HG03097 (cell line): Measurements from ENCODE around the gene ASAP2.
"Not testable (repeated sequence)": the region's sequence is repeated elsewhere in the genome, so short reads cannot be mapped to it uniquely, and the experiment has no call there.

Source experiments
- ATAC-seq: cut with Tn5 transposase; IDR thresholded peaks from one replicate; pipeline ENCODE4 v1.9.1; 2021; ENCODE audit not compliant: unreplicated experiment, low FRiP score

The ASAP2 gene

DNA sequence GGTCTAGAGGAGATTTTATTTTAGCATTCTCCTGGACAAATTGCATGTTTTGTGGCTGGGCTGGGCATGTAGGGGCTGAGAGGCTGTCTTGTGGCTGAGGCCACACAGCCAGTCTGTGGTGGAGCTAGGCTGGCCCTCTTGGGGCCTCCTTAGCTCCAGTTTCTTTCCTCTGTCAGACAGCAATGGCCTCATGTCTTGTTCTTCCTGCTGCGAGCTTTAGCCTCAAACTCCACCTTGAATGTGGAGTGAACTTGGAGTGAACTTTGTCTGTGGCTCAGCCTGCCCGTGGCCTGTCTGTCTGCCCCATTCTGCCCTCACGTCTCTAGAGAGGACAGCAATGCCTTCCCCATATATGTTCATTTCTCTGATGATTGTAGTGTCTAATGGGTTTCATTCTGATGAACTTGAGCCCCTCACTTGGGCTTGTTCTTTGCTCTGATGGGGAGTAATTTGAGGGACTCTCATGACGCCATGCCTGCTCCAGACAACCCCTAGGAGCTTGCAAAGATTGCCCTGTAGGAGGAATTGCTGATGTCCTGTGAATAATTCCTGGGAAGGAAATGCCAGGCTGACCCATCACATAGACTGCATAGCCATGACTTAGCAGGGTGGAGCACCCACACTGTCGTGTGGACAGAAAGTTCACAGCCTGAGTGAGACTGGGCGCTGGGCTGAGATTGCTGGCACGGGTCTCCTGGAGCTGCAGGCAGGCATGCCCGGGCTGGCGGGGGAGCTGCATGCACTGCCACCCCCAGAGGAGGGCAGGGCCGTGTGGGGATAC, 42.6 kb downstream of the ASAP2 start:
- ATAC-seq = no peak

DNA sequence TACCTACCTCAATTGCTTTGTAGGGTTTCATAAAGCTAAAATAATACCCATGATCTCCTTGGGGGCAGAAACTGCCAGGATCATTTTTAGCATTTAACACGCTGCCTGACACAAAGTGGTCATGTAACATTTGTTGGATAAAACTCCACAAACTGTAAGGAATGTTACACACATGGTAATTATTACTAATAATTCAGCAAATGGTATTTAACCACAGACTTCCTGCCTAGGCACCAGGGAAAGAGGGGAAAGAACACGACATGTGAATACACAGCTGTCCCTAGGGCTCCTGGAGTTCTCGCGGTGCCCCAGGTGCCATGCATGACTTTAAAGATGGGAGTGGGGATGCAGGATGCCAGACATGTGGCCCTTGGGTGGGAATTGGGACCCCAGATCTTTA, 43.5 kb downstream of the ASAP2 start:
- ATAC-seq = no peak

DNA sequence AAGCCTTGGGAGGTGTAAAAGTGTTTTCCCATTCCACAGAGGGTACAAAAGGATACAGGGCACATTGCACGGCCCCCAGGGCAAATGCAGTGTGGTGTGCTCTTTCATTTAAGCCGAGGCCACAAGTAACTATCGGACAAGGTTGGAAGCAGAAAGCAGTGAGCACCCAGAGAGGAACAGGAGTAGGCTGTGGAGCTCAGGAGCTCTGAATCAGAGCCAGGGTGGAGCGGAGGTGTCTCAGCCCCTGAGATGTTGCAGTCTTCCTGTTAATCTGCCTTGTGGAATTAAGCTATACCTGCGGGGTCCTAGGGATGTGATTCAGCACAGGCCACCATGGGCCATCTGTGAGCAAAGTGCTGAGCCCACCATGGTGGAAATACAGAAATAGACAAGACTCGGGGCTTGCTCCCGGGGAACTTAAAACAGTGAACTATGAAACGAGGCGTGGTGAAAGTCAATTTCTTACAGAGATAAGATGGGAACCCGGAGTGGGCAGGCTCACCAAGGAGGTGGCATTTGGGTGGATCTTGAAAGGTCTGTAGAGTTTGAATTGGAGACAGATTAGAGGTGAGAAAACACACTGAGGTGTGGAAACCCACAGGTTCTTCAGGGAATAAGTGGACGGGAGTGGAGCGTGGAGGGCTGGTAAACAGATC, 44.0 kb downstream of the ASAP2 start:
- ATAC-seq = no peak

DNA sequence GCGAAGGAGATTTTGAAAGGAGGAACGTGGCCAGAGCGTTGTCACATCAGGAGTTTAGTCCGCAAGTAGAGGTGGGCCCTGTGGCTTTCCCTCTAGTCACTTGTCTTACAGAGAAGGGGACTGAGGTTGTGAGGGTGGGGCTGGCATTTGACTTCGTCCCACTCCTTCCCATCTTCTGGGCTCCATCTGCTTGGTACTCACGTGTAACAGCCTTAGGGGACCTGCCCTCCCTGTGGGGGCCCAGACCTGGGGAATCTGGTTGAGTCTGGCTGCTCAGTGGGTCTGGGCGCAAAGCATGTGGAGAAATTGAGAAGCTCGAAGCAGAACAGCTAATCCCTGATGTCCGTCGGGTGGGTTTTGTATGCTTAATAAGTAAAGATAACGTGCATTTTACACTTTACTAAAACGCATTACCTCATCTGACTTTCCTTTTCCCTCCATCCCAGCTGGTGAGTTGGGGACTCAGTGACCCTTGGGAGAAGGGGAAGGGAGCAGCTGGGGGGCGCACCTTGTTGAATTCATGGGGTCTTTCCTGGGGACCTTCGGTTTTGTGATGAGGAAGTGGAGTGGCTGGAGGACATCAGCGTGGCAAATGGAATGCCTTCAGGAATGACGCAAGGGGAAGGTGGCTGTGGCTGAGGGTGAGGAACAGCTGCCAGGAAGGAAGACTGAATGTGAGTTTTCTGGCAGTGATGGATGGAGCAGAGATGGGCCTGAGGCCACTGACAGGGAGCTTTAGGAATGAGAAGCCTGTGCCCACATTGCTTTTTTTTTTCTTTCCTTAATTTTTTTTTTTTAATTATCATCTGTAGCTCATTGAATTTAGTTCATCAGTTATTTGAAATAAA, 44.8 kb downstream of the ASAP2 start:
- no peak for ATAC-seq

DNA sequence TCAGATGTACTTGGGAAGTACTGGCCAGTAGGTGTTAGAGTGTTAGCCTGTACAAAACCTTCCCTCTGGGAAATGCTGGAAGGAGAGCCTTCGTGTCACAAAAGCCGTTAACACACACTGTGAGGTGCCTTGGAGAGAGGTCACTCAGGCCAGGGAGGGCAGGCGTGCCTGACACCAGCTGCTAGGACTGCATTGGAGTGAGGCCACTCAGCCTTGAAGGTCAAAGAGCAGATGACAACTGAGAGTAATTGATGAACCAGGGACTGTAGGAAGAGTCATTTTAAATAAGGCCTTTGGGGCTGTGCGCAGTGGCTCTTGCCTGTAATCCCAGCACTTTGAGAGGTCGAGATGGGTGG, 45.4 kb downstream of the ASAP2 start:
- no peak for ATAC-seq

DNA sequence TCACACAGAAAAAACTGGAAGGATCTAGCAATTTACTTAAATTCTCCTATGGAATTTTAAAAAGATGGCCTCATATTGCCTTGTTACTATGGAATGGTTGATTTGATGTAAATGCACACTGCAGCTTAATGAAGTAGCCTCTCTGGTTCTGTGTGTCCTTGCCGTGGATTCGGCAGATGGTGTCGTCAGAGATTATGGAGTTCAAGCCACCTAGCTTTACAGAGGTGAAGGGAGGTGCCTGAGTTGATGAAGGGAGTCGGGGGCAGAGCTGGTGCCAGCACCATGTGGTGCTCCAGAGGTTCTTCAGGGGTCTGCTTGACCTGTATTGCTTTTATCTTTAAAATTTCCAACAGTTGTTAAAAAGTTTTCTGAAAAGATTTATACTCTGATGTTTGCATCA, 48.8 kb downstream of the ASAP2 start:
- no peak for ATAC-seq

DNA sequence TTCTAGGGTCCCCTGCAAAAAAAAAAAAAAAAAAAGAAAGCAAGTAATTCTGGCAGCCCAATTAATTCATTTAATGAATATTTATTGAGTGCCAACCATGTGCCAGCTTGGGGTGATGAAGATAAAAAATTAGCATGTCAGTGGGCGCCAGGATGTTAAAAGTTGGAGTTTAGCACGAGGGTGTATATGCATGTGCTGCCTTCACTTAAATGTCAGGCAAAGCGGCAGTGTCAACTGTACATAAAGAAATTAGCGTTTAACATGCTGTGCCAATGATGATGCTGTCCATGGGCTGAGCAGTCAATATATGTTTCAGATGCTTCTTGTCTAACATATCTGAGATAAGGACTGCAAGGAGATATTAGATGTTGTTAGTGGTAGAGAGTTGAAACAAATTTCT, 49.5 kb downstream of the ASAP2 start:
- no peak for ATAC-seq

DNA sequence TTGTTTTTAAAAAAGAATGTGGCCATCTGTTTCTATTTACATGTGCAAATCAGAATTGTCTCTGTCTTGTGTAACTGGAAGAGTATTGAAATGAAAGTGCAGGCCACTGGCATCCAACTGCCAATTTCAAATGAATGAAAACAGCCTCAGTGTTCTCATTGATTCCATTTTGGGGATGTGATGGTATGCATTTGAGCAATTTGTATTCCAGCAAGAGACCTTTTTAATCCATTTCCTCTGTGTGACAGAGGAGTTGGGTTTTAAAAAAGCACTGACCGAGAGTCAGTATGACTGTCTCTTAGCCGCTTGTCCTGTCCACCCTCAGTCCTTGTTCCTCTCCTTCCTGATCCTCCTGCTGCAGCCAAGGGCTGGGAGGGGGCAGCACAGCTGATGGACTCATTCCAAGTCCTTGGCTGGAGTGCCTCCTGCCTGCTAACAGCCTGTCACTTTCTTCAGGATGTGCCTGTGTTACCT, 50.0 kb downstream of the ASAP2 start:
- ATAC-seq = no peak

DNA sequence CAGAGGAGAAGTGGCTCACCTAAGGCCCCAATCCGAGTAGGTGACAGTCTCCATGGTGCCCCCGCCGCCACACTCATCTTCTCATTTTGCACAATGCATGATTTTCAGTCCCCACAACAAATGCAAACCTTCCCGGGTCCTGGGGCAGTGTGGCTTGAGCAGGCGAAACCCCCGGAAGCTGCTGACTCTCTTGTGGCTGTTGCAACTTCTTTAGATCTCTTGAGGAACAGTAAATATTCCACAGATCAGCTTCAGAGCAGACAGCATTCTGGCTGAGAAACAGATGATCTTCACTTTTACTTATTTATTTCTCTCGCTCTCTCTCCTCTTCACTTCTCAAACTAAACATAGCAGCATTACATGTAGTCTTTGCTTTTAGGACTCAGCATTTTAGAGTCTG, 51.9 kb downstream of the ASAP2 start:
- no peak for ATAC-seq

DNA sequence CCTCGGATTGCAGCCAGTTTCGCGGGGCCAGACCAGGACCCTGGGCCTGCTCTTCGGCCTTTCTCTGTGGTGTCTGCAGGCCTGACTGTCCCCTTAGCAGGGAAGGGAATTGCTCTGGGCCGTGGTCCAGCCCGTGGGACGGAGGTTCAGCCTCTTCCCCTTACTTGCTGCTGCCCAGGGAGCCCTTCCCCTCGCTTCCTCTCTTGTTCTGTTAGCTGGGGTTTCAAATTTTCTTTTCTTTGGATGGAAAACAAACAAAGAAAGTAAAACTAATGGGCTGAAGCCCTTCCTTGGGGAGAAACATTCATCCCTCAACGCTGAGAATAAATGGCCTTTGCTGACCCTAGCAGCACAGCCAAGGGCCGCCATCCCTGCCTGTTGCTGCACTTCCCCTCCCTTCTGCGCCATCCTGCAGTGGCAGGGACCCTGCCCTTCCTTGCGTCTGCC, 52.4 kb downstream of the ASAP2 start:
- no peak for ATAC-seq

DNA sequence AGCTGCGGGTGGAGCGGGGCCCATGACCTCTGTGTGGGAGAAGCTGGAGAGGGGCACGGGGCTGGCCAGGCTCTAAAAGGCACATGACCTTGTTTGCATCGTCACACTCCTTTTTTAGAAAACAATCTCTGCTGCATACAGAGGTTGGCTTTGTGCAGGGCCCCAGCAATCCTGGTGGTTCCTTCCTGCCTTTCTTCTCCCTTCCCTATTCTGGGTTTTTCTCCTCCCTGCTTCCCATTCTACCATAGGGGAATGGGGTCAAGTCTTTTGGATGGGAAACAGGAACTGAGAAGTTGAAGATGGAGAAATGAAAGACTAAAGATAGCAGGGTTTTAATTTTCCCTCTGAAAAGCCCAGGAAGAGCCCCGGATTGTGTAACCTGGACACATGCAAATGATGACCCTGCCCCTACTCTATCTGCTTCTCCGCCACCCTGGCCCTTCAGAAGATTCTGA, 53.9 kb downstream of the ASAP2 start:
- ATAC-seq = no peak

DNA sequence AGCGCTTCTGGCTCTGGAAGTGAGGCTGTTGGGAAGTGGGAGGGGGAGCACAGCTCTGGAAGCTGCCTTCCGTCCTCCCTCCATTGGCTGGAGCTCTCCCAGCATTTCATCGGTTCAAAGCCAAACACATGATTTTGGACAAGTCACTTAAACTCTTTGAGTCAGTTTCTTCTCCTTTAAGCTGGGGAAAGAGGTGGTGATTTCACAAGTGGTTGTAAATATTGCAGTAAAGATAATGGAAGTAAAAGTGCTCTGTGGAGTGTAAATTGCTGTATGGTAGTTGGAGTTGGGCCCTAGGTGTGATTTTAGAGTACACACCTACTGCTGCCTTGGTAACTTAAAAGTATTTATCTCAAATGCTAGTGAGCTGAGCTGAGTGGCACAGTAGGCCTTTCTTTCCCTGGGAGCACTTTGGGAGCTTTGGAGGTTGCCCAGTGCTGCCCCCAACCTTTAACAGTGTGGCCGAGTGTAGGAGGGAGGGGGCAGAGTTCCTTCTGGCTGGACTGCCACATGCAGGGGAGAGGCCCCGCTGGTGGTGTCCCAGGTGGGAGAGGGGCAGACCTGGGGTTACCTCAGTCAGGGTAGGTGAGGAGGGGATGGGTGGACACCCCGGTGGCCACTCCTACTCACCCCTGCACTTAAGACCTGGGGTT, 54.7 kb downstream of the ASAP2 start:
- no peak for ATAC-seq

DNA sequence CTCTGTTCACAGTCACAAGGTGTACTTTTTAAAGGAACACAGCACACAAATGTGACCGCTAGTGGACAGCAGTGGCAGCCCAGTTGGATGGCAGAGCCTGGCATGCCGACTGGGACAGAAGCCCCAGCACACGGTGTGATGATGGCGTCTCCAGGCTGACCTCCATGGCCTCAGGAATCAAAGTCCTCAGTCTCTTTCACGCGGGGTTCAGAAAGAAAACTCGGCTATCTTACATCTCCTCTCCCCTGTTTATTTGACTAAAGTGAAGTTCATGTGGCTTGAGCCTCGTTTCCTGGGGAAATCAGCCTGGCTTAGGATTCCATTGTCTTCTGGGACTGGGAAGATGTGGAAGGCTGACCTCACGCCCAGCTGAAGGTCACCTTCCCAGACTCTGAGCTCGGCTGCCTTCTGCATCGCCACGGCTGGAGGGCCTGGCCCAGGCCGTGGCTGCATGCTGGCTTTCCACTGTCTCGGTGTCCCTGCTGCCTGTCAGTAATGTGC, 56.1 kb downstream of the ASAP2 start:
- ATAC-seq = no peak

DNA sequence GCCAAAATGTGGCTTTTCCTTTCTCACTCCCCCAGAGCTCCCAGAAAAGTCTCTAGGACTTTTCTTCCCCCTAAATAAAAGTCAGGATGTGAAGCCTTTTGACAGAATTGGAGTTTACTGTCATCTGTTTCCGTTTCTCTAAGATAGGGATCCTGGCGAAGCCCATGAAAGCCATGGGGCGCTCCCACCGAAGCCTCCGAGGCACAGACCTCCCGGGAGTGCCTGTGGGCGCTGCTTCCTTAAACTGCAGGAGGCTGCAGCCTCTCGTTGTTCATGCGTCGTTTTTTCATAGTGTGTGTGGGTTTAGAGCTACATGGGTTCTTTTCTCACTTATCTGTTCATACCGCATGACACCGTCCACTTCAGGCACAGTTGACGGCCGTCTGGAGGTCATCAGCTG, 56.8 kb downstream of the ASAP2 start:
- ATAC-seq = no peak

DNA sequence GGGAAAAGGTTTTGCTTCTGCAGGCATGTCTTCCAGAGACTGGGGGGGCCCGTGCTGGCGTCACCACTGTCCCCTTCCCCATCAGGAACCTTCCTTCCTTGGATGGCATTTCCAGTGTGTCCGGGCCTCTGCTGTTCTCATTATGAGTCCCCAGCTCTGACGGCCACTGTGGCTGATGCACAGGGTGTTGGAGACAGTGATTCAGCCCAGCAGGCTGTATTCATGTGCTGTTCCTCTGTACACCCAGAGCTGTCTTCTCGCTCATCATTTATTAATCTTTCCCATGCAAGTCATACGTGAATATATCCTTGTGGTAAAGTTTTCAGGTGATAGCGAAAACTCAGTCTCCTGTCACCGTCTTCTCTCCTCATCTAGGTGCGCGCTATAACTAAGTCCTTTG, 57.7 kb downstream of the ASAP2 start:
- no peak for ATAC-seq

DNA sequence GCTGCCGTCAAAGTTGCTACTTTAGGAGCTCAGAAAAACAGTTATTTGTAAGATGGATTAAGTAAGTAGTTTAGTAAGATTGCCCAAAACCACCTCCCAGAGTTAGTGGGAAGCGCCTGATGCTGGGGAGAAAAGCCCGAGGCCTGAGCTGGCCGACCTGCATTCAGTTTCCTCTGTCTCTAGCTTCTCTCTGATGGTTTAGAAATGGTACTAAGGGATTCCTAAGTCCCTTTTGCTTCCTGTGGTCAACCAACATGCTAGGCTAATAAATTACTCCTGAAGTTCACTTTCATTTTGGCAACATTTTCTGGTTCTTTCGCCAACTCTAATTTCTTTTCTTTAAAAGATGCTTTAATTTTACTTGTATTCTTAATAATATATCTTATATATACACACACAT, 60.1 kb downstream of the ASAP2 start:
- no peak for ATAC-seq

DNA sequence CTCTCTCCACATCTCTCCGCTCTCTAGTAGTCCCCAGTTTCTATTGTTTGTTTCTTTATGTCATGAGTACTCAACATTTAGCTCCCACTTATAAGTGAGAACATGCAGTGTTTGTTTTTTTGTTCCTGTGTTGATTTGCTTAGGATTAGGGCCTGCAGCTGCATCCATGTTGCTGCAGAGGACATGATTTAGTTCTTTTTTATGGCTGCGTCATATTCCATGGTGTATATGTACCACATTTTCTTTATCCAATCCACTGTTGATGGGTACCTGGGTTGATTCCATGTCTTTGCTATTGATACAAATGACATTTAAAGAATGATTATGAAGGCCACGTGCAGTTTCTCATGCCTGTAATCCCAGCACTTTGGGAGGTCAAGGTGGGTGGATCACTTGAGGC, 60.7 kb downstream of the ASAP2 start:
- ATAC-seq = not testable (repeated sequence)

DNA sequence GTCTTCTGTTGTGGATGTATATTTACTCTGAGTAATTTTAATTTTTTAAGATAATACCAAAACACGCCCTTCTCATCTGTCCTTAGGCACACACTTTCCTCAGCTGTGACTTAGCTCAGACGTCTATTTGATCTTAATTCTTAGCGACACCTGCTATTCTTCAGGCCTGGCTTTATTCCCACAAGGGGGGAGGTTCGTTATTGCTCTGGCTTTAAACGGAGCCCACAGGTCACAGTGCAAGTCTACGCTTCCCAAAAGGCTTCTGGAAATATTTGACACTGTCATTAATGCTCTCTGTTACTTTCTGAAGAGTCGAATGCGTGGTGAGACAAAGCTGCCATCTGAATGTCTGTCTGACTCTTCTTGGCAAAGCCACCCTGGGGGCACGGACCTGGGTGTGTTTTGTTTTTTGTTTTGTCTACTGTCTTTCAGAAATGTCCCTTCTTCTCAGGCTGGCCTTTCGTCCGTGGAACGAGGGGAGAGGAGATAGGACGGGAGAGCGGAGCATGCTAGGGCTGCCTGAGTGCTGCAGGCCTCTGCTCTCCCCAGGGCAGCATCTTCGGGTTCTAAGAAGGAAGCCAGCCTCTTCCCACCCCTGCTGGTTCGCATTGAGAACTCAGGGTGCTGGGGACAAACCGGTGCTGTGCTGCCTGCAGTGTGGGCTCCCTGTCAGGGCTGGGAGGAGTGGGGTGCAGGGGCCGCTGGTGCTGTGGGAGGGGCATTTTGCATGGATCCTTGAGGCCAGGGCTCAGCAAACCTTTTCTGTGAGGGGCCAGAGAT, 61.9 kb downstream of the ASAP2 start:
- ATAC-seq = no peak

DNA sequence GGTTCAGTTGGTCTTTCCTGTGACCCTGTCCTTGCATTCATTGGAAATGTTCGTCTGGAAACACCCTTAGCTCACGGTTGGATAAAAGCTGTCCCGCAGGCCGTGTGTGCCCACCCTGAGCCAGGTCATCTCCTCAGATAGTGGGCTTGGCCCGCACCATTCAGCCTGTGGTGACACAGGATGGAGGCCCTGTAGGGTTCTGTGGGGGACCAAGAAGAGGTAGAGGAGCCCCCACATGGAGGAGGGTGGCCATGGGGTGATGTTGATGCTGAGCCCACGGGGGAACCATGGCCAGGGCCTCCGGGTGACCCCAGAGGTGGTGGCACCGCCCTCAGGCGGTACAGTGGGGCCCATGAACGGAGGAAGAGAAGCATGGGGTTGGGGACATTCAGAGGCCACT, 62.7 kb downstream of the ASAP2 start:
- no peak for ATAC-seq
